CD4-positive, alpha-beta T cell treated with Interleukin-17A for 4 hours (primary cell): ENCODE results near the gene GRM5.

ENCODE experiments used
- DNase-seq: peaks from one replicate; pipeline ENCODE4 v3.0.0-alpha.2; 2020; ENCODE audit warnings: mixed read lengths

Gene GRM5

DNA sequence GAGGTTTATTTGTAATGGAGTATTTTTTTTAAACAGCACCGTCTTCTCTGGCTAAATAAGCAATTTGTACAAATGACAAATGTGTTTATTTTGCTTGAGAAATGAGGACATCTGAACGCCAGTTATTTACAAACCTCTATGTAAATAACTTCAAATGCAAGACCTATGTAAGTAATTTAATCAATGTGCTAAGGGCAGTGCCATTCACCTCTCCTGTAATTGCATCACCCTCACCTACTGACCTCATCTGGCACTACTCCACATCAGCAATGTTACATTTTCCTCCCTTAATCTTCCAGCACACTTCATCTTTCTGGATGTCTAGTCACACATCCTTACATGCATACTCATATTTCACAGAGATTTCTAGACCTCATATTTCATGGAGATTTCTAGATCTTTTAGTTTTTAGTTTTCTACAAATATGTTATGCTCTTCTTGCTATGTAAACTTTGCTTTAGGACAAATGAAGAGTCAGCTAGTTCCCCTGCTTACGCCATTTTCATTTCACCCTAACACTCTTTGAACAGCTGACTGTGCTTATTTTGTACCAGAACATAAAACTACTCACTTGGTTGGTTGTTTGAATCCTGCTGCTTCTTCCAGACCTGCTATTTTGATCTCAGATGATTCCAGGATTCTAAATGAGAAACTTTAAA, 238.6 kb downstream of the GRM5 start:
- DNase-seq: no peak

DNA sequence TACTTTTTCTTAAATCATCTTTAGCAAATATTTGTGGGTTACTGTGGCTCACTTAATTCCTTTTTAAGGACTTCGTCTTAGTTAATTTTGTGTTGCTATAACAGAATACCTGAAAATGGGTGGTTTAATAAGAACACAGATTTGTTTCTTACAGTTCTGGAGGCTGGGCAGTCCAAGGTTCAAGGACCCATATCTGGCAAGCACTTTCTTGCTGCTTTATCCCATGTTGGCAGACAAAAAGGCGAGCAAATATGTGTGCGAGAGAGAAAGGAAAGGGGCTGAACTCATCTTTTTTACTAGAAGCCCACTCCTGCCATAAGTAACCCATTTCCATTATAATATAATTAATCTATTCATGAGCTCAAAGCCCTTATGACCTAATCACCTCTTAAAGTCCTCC, 246.2 kb downstream of the GRM5 start:
- DNase-seq: no peak

DNA sequence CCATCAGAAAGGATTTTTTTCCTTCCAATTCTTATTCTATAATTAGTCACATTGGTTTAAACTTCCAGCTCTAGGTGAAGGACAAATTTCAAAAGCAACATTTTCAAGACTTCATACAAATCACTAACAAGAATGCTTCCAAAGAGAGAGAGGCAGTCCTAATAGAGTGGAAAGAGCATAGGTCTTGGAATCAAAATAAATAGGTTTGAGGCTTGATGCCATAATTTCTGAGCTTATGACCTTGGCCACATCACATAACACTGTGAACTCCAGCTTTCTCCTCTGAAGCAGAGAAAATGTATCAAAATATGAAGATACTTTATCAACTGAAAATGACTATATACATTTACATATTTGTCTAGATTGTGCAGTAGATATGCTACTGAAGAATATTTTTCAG, 246.8 kb downstream of the GRM5 start:
- no peak for DNase-seq

DNA sequence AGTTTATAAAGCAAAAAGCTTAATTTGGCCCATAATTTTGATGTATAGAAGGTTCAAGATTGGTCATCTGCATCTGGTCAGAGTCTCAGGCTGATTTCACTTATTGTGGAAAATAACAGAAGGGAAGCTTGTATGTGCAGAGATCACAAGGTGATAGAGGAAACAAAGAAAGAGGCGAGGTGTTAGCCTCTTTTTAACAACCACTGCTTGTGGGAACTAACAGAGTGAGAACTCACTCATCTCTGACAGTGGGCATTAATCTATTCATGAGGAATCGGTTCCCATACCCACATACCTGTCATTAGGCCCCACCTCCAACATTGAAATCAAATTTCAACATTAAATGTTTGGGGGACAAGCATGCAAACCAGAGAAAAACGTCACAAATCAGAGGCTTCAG, 250.3 kb downstream of the GRM5 start:
- no peak for DNase-seq

DNA sequence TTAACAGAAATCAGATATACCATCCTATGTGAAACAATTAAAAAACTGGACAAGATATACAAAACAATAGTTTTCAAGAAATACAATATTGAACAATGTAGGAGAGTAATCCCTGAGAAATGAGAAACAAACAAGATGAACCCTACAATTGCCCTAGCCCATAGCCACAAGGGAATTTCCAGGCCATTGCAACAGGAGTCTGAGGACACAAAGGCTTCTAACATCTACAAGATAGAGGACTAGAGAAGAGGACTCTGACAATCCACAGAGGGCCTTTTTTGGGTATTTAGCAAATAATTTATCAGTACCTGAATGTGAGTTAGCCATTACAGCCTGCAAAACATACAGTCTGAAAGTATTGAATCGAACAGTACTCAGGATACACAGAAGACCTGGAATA, 251.7 kb downstream of the GRM5 start:
- DNase-seq: no peak

DNA sequence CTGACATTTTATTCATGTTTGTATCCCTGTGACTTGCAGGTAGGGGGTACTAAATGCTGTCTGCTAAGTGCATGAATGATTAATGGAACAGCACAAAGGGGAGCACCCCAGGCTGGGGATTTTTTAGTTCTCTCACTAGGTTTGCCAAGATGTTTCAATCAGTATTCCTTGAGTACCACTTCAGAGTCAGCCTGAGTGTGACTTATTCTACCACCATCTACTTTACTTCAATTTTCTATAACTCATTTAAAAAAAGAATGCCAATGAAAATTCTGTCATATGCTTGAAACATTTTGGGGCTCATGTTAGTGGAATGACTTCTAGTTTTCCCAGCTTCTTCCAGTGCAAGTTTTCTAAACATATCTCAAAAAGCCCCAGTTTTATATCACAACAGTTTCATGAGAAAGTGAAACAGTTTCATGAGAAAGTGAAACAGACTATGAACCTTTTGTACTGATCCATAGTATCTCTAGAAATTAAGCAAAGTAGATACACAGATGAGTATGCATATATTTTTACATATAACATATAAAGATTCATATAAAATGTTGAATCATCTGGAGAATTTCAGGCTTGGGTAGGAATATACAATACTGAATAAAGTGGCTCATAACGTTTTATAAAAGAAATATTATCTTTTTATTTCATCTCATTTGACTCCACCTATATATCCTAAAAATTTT, 252.4 kb downstream of the GRM5 start:
- no peak for DNase-seq

DNA sequence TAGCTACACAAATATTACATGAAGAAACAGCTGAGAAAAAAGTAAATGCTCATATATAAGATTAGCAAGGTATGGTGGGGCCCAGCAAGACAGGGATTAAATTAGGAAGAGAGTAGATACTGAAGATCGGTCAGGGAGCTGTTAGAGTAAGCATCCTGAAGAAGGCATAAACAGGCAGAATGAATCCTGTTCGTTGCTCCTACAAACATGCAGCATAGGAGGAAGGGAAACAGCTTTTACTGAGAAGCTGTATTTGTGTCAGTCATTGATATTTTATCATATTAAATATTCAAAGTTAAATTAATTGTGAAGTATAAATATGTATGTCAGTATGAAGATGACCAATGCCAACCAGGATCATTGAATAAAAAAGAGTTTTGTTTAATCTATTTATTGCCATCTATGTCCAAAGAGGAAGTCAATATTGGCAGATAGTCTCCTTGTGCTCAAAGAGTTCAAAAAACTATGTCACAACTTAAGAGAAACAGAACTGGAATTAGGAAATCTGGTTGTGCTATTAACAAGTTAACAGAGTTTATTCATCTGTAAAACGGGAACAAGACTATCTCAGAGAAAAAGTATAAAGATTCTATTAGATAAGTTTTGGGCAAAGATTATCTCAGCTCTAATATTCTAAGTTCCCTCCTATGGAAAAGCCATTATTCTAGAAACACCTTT, 255.2 kb downstream of the GRM5 start:
- no peak for DNase-seq

DNA sequence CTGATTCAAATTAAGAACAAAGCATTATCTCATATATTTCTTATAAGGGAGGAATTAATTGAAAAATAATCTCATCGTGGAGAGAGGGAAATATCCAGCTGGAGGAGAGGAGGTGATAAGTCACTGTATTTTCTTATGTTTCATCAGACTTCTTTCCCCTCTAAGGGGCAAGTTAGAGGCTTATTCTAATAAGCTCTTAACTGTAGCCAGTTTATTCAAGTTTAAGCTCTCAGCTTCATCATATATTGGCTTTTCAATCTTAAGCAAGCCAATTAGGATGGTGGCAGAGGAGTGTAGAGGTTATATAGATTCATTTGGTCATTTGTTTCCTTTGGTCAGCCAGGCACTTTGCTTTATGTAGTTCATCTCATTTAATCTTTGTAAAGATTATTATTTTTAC, 256.7 kb downstream of the GRM5 start:
- no peak for DNase-seq

DNA sequence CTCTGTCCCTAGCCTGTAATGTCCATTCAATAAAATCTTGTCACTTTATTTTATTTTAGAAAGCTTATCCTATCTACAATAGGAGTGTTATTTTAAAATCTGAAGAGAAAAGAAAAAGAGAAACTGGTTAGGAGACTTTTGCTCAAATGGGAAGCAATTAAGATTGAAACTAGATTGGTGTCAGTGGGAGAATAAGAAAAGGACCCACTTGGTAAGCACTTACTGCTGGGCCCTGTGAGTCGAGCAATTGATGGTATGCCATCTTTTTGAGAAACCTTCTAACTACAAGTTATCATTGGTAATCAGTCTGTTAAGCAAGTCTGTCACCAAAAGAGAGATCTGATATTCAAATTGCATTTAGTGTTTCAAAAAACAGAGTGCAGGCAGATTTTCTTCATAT, 258.4 kb downstream of the GRM5 start:
- DNase-seq: no peak

DNA sequence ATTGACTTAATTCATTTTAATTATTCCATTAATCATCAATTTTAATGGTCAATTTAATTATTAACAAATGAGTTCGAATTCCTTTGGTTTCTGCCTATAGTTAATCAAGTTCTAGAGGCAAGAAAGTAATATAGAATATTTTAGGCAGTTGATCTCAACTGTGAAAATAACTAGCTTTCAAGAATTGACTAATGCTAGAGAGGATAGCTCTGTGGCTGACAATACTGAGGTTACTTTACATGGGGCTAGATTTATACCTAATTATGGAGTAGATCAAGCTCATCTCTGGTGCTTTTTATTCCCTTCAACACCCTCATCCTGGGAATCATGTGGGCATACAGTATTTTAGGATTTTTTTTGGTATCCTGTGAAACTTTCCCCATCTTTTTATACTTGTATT, 259.4 kb downstream of the GRM5 start:
- no peak for DNase-seq

DNA sequence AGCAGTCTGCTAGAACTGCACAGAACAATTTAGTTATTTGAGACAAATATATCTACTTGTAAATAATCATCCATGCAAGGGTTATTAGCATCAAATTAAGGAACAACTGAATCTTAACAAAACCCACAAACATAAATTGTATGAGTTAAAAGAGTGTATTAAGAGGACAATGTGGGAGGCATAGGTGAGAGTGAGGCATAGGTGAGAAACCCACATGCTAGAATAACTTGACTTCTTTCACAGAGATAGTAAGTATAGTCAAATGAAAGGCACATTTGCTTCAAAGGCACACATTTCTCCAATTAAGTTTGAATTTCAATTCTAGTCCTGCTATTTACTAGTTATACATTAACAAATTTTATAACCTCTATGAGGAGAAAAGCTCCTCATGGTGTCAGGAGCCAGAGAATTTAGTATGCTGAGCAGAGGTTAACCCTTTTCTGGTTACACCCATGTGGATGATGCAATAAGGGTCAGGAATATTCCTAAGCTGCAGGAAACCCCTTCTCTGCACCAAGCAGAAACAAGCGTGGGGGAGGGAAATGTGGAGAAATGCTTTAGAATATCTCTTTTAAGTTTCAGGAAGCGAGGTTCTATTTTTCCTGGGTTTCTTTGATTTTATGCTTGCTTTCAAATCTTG, 264.2 kb downstream of the GRM5 start:
- no peak for DNase-seq

DNA sequence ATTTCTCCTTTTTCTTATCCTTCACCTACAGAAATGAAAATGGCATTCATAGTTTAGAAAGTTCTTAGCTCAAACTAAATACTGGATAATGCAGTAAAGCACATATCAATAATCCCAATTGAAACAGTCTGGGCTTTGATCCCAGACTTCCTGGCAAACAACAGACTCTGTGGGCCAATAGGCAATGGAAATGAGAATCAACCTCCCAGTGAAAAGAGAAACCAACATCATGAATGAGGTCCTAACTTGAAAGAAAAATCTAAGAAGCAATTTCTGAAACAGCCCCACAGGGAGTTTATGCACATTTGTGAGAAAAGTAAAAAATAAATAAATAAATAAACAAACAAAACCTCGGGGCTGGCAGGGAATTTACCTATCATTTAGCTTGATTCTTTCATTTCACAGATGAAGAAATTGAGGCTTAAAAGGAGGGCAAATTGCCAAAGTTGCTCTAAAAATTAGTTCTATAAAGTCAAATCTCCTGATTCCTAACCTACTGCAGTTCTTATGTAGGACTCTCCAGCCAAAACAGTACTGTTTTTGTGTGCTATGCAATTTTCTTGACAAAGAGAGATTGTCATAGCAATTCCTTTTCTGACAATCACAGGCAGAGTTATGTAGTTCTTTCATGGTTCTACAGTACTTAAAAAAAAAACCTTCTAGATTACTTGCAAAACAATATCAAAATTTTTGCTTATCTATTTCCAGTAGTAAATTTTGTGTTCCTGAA, 265.8 kb downstream of the GRM5 start:
- DNase-seq: no peak

DNA sequence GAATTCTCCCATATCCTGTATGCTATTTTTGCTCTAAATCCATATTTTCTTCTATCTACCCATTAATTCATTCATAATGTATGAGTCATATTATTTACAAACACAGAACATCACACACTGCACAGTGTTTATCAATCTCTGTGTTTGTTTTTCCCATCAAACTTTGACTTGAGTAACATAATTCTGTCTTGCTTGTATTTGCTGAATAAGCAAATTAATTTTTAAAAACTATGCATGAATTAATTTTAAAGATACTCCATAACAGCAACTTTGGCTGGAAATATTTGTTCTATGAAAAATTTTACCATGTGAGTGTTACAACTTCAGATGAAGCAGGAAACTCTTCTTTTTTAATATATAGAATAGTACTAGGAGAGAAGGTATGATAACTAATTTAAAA, 275.6 kb downstream of the GRM5 start:
- no peak for DNase-seq

DNA sequence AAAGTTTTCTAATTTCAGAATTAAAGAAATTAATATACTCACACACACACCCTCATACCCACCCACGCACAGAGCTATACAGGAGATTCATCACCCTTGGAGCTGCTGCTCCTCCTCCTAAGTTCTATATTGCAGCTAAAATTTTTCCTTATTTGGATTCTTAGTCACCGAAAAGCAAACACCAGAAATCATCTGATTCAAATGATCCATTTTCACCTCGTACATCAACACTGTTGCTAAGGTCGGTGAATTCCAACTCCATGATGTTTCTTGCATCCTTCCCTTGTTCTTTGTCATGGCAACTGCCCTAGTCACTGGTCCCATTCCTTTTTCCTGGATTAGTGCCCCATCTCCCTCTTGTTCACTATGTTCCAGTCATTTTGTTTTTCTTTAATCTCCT, 286.2 kb downstream of the GRM5 start:
- no peak for DNase-seq

DNA sequence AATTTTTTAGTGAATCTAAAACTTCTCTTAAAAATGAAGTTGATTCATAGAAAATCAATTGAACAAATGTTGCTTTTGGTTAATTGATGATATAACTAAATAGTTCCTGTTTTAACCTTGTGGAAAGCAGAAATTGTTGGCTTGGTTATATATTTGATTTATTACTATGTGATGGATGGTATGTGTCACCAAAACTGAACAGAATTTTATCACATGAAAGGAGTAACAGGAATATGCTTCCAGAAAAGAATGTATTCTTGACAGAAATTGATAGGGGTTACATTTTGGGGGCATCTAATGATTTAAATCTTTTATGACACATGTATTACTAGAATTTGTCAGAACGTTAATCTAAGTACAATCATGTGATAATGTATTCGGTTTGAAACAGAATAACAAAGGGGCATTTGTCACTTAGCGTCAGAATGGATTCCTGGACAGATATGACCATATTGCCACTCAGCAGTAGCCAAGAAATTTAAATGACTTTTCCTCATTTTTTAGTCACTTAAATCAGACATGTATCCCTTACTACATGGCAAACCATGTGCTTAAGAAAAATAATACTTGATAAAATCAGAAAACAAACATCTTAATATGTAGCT, 295.2 kb downstream of the GRM5 start:
- DNase-seq: no peak

DNA sequence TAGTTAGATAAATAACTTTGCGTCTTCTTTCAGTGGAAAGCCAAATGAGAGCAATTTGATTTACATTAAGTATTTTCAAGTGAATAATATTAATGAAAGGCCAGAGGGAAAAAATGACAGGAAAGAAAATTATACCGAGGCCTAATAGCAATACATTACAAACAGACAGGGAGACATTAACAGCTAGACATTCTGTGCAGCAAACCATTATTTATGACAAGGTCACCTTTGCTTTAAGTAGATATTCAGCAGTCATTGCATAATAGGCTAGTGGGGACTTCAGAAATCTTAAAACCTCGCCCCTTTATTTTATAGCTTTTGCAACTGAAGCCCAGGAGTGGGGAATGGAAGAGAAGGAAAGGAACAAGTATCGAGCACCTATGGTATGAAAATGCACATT, 321.6 kb downstream of the GRM5 start:
- DNase-seq: no peak

DNA sequence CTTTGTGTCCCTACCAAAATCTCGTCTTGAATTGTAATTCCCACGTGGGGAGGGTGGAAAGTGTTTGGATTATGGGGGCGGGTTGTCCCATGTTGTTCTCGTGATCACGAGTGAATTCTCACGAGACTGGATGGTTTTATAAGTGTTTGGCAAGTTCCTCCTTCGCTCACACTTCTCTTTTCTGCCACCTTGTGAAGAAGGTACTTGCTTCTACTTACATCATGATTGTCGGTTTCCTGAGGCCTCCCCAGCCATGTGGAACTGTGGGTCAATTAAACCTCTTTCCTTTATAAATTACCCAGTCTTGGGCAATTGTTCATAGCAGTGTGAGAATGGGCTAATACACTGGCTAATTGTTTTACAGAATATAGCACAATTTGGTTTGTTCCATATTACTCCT, 326.3 kb downstream of the GRM5 start:
- DNase-seq: no peak

DNA sequence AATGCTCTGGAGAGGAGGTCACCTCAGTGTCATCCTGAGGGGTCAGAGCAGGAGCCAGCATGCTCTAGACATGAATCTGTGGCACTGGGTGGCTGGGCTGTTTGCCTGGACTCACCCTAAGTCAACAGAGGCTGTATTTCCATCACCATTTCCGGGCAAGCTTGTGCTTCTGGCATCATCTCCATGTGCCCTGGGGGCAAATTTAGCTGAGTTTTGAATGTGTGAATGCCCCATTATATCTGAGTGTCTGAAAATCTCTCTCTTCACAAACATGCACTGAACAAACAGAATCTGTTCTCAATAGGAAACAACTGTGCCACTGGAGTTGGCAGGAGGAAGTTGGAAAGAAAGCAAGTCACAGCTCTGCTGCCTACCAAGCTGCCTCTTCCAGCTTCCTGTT, 356.2 kb downstream of the GRM5 start:
- no peak for DNase-seq

DNA sequence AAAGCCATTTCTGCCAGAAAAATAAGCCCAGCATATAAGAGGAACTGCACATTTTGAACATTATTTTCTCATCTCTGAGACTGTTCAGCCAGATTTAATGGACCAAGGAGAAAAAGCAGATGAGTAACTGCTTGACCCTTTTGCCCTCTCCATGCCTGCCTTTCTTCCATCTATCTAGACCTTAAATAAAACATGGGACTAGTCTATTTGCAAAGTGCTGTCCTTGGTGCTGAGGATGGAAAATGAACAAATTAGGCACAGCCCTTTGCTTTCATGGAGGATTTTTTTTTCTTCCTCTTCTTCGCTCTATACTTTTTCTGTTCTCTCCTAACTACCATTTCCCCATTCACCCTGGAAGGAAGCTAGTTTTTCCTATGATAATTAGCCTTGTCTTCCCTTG, 361.3 kb downstream of the GRM5 start:
- no peak for DNase-seq

DNA sequence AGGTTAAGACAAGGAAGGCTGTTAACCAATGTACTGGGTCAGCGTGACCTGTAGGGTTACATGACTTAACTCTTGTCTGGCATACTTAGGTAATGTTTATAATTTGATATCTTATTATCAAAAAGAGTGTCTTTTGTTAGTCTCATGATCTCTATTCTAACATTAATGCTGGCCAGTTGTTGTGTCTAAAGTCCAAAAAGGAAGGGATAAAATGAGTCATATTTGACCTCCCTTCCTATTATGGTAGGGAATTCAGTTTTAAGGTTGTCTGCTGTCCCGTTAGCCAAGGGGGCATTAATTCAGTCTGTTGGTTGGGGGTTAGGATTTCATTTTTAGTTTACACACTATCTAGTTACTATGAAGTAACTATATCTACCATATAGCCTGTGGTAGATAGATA, 364.0 kb downstream of the GRM5 start:
- DNase-seq: no peak

DNA sequence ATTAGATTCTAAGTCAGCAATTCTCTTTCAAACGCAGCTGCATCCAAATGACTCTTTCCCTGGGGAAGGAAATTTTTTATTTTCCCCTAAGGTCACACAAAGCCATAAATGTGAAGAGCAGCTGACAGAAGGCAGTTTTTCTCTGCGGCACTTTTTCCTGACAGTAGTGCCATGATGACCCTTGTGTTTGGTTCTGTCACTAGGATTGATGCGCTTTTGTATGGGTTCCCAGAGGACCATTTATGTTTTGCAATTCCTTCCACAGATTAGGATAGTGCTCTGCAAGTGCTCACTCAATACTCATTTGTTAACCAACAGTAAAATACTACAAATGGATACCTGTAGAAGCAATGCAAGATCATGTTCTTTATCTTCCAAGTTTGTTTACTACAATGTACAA, 368.6 kb downstream of the GRM5 start:
- DNase-seq: no peak

DNA sequence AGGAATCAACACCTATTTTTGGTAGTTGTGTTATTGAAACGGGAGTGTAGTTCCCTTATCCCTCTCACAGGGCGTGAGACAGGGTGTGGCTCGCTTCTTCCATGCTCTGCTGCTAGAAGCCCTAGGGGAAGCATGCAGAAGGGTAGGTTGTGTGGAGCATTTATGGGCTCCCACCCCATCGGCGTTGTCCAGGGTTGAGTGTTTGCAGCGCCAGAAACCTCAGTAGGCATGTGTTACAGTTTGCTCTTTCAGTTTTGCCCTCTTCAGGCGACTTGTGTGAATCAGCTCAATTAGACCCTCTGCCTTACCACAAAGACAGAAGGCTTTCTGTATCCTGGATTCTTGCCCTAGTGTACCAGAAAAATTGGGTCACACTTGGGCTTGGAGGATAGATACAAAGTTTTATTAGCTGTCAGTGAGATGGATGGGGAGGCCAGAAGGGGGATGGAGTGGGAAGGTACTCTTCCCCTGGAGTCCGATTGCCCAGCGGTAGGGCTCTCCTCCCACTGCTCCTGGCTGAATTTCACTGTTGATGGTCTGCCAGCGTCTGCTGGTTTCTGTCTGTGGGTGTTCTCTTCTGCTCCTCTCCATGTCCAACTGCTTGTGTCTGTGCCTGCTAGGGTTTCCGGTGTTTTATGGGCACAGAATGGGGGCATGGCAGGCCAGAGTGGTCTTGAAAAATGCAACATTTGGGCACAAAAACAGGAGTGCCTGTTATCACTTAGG, 369.9 kb downstream of the GRM5 start:
- no peak for DNase-seq
